Measurements from ENCODE around the gene FARSA. TPM values are rescaled to one million over a fixed set of nuclear protein-coding genes. Genes with fewer than 3 reads are reported as not detected.

Gene FARSA
- total and polyA plus RNA-seq, 2 of the 13 experiments (the other 11 are each of a cell fraction or from before 2014, with no cell fraction given) = 25.9 to 72.0 TPM

- TF ChIP-seq SMAD1 (CRISPR knock-in tag; IDR thresholded peaks at IDR 0.05; ENCODE audit: borderline replicate concordance, low read depth) (no peak), SAP130 (CRISPR knock-in tag; IDR thresholded peaks at IDR 0.05; ENCODE audit: low read depth) (peak; percentile 1; the same call in 1 of the 2 replicates), ZNF747 (CRISPR knock-in tag; IDR thresholded peaks at IDR 0.05; ENCODE audit: borderline replicate concordance) (no peak), MLLT10 (CRISPR knock-in tag; IDR thresholded peaks at IDR 0.05) (no peak), ZIK1 (CRISPR knock-in tag; IDR thresholded peaks at IDR 0.05; ENCODE audit: borderline replicate concordance, low read depth) (no peak), ZNF205 (CRISPR knock-in tag; IDR thresholded peaks at IDR 0.05) (0 out of 2 replicates have a peak, but pooled peaks have one; percentile 9), ZFAT (CRISPR knock-in tag; conservative IDR thresholded peaks at IDR 0.05) (no peak), SETDB1 (CRISPR knock-in tag; IDR thresholded peaks at IDR 0.05; ENCODE audit: borderline replicate concordance) (no peak)
Observed at GRCh38 chr19:12885749-12886650, 47.5 kb downstream of the FARSA start (continued).

- FAIRE-seq (no peak), ATAC-seq (peak; percentile 76), DNase-seq (ENCODE audit: low spot score) (peak; percentile 29)
- intact Hi-C loops (cut with micrococcal nuclease; ENCODE audit: unreplicated experiment) = loop anchor here (1.0 kb wide), 1 partner anchor 80 kb away; no protein-coding TSS in a partner anchor
- no peak overlapping the region for H3K27ac ChIP-seq (ENCODE audit: extremely low read length, insufficient read depth, low read length)
- H3K9me3 ChIP-seq (ENCODE audit: low read length) = peaks cover 13% of the 10 kb centered on the region
- ChIA-PET CTCF (ENCODE audit: low intra/inter-chr PET ratio, low total read pairs) (interaction anchor here (1.9 kb wide), 1 partner anchor 80 kb away, joined by 10 read pairs; no protein-coding TSS in a partner anchor), POLR2A (interaction anchor here (0.6 to 1.4 kb wide), 7 partner anchors 12 to 444 kb away, joined by 3 to 6 read pairs (median 3); no protein-coding TSS in a partner anchor)
- H3K4me2 ChIP-seq (ENCODE audit: low read depth, low read length) = peak overlapping the region; percentile 80
- WGBS (ENCODE audit: low lambda C conversion rate) = 92% methylated on average over 15 of the region's 73 CpGs
- no peaks in the 10 kb centered on the region for H4K20me1 ChIP-seq (ENCODE audit: insufficient read depth, low read length)
- H3K9ac ChIP-seq (ENCODE audit: insufficient read depth, low read depth, low read length) = peak overlapping the region; percentile 22; the same call in 1 of the 2 replicates
- no peak overlapping the region for H2AFZ ChIP-seq (ENCODE audit: low read length)
- no TSS peak for BruUV-seq (replicated peaks)
- no peaks in the 10 kb centered on the region for H3K36me3 ChIP-seq (replicated peaks in 1 of 2; ENCODE audit: control insufficient read depth in 1 of 2, insufficient read depth in 2 of 2, low read length in 2 of 2)
- H3K79me2 ChIP-seq (ENCODE audit: insufficient read depth, low read length) = no peaks in the 10 kb centered on the region
- peak overlapping the region; percentile 48 to 69 (median 59) for H3K4me3 ChIP-seq (replicated peaks in 1 of 3; ENCODE audit: insufficient read depth in 1 of 3, low read depth in 2 of 3, low read length in 3 of 3)
- H3K27me3 ChIP-seq (ENCODE audit: control insufficient read depth in 1 of 2, insufficient read depth in 2 of 2, low read length in 2 of 2) = peaks cover 0 to 18% of the 10 kb centered on the region in 2 experiments; a peak in 3 of 5 replicates
- in situ Hi-C loops (cut with HindIII; ENCODE audit: extremely low pct_ligation_motif_present, low pct_unique_long_range_greater_than_20kb) = no loop called here
- peaks cover 36% of the 10 kb centered on the region for H3K4me1 ChIP-seq (ENCODE audit: insufficient read depth, low read length)
- TF ChIP-seq ELF1 (CRISPR knock-in tag; IDR thresholded peaks at IDR 0.05) = 0 out of 2 replicates have a peak, but pooled peaks have one; percentile 8
- 0 out of 2 replicates have a peak, but pooled peaks have one; percentile 10 for TF ChIP-seq ZNF205 (CRISPR knock-in tag; IDR thresholded peaks at IDR 0.05)
- TF ChIP-seq E2F5 (CRISPR knock-in tag; conservative IDR thresholded peaks at IDR 0.05) = no peak
- TF ChIP-seq KLF11 (CRISPR knock-in tag; IDR thresholded peaks at IDR 0.05) = 0 out of 2 replicates have a peak, but pooled peaks have one; percentile 32
- TF ChIP-seq YY1 (IDR thresholded peaks at IDR 0.05; ENCODE audit: insufficient read depth, insufficient replicate concordance, low read depth, low read length) = peak; percentile 62
- no peak for TF ChIP-seq NR2F6 (IDR thresholded peaks at IDR 0.05)
- no peak for TF ChIP-seq NR2F6 (CRISPR knock-in tag; IDR thresholded peaks at IDR 0.05)
- peak; percentile 57; the same call in 1 of the 2 replicates for TF ChIP-seq ZBTB25 (CRISPR knock-in tag; IDR thresholded peaks at IDR 0.05)
- no peak for TF ChIP-seq SMYD3 (CRISPR knock-in tag; IDR thresholded peaks at IDR 0.05)
- 0 out of 2 replicates have a peak, but pooled peaks have one; percentile 24 for TF ChIP-seq ZNF337 (CRISPR knock-in tag; IDR thresholded peaks at IDR 0.05; ENCODE audit: borderline replicate concordance, low read depth)
- 0 out of 2 replicates have a peak, but pooled peaks have one; percentile 19 for TF ChIP-seq ZNF564 (CRISPR knock-in tag; IDR thresholded peaks at IDR 0.05)
- TF ChIP-seq ZNF333 (CRISPR knock-in tag; IDR thresholded peaks at IDR 0.05; ENCODE audit: borderline replicate concordance) = no peak
- peak; percentile 64; the same call in 1 of the 2 replicates for TF ChIP-seq GABPB1 (CRISPR knock-in tag; IDR thresholded peaks at IDR 0.05)
Observed at GRCh38 chr19:12884926-12885748, 48.4 kb downstream of the FARSA start.

All from HepG2 (cell line).